Measurements from ENCODE around the gene FGF18.

FGF18 gene

DNA sequence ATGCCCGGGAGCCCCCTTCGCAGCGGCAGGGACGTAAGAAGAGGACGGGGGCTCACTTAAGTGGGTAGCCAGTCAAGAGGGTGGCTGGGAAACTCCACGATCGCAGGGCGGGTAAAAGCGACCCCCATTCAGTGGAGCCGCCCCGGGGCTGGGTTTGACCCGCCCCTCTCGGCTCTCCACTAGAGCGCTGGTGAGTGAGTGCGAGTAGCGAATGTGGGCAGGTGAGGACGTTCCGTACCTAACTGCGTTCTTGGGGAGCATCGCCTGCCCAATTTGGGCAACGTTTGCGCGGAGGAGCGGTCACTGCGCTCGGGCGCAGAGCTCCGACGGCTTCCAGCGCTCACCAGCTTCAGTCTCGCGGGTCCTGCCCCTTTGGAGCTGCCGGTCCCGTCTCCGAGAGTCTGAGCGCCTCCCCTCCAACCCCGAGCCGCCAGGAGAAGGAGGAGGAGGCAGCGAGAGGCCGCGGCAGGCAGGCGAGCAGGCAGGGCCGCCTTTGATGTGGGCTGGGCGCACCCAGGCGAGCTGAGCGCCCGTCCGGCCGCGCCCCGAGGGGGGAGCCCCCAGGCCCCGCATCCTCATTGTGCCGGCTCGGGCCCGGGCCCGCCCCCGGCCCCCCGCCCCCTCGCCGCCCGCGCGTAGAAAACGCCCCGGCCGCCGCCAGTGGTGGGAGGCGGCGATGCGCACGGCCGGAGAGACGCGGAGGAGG, at the start of gene FGF18 (continued):
- TF ChIP-seq ZNF292 (tag by site-specific recombination; IDR thresholded peaks at IDR 0.05; ENCODE audit: borderline replicate concordance, low read depth) (no peak), ZNF558 (tag by site-specific recombination; IDR thresholded peaks at IDR 0.05) (no peak), ZNF785 (tag by site-specific recombination; IDR thresholded peaks at IDR 0.05) (no peak), HOXD13 (CRISPR knock-in tag; IDR thresholded peaks at IDR 0.05; ENCODE audit: borderline replicate concordance) (no peak), ZNF48 (tag by site-specific recombination; IDR thresholded peaks at IDR 0.05) (no peak), TRIM28 (IDR thresholded peaks at IDR 0.05; ENCODE audit: borderline replicate concordance, low read length) (no peak), ZNF747 (tag by site-specific recombination; IDR thresholded peaks at IDR 0.05) (no peak), ZNF350 (tag by site-specific recombination; IDR thresholded peaks at IDR 0.05) (no peak), EGR2 (tag by site-specific recombination; IDR thresholded peaks at IDR 0.05; ENCODE audit: low read depth) (no peak), HOXC10 (CRISPR knock-in tag; IDR thresholded peaks at IDR 0.05) (no peak), ZNF341 (tag by site-specific recombination; IDR thresholded peaks at IDR 0.05; ENCODE audit: low read depth) (peak; percentile 14; the same call in 1 of the 2 replicates), ZNF518A (tag by site-specific recombination; conservative IDR thresholded peaks at IDR 0.05; ENCODE audit: low read depth) (no peak), ZNF366 (tag by site-specific recombination; conservative IDR thresholded peaks at IDR 0.05) (no peak), ZFP41 (tag by site-specific recombination; IDR thresholded peaks at IDR 0.05; ENCODE audit: borderline replicate concordance) (no peak), ZNF488 (tag by site-specific recombination; IDR thresholded peaks at IDR 0.05) (no peak), TCF7L2 (IDR thresholded peaks at IDR 0.05; ENCODE audit: borderline replicate concordance, low read depth, low read length) (peak; percentile 67), ZNF26 (tag by site-specific recombination; IDR thresholded peaks at IDR 0.05) (no peak), ZBTB49 (tag by site-specific recombination; IDR thresholded peaks at IDR 0.05; ENCODE audit: low read depth) (no peak)
- TF ChIP-seq, protein P1, sequence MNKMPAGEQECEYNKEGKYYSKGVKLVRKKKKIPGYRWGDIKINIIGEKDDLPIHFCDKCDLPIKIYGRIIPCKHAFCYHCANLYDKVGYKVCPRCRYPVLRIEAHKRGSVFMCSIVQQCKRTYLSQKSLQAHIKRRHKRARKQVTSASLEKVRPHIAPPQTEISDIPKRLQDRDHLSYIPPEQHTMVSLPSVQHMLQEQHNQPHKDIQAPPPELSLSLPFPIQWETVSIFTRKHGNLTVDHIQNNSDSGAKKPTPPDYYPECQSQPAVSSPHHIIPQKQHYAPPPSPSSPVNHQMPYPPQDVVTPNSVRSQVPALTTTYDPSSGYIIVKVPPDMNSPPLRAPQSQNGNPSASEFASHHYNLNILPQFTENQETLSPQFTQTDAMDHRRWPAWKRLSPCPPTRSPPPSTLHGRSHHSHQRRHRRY (tag by site-specific recombination; IDR thresholded peaks at IDR 0.05) = no peak
- TF ChIP-seq, protein P2, sequence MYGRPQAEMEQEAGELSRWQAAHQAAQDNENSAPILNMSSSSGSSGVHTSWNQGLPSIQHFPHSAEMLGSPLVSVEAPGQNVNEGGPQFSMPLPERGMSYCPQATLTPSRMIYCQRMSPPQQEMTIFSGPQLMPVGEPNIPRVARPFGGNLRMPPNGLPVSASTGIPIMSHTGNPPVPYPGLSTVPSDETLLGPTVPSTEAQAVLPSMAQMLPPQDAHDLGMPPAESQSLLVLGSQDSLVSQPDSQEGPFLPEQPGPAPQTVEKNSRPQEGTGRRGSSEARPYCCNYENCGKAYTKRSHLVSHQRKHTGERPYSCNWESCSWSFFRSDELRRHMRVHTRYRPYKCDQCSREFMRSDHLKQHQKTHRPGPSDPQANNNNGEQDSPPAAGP (tag by site-specific recombination; IDR thresholded peaks at IDR 0.05) = peak; percentile 49
- TF ChIP-seq, protein P3, sequence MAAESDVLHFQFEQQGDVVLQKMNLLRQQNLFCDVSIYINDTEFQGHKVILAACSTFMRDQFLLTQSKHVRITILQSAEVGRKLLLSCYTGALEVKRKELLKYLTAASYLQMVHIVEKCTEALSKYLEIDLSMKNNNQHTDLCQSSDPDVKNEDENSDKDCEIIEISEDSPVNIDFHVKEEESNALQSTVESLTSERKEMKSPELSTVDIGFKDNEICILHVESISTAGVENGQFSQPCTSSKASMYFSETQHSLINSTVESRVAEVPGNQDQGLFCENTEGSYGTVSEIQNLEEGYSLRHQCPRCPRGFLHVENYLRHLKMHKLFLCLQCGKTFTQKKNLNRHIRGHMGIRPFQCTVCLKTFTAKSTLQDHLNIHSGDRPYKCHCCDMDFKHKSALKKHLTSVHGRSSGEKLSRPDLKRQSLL (tag by site-specific recombination; IDR thresholded peaks at IDR 0.05) = no peak
- TF ChIP-seq, protein P4, sequence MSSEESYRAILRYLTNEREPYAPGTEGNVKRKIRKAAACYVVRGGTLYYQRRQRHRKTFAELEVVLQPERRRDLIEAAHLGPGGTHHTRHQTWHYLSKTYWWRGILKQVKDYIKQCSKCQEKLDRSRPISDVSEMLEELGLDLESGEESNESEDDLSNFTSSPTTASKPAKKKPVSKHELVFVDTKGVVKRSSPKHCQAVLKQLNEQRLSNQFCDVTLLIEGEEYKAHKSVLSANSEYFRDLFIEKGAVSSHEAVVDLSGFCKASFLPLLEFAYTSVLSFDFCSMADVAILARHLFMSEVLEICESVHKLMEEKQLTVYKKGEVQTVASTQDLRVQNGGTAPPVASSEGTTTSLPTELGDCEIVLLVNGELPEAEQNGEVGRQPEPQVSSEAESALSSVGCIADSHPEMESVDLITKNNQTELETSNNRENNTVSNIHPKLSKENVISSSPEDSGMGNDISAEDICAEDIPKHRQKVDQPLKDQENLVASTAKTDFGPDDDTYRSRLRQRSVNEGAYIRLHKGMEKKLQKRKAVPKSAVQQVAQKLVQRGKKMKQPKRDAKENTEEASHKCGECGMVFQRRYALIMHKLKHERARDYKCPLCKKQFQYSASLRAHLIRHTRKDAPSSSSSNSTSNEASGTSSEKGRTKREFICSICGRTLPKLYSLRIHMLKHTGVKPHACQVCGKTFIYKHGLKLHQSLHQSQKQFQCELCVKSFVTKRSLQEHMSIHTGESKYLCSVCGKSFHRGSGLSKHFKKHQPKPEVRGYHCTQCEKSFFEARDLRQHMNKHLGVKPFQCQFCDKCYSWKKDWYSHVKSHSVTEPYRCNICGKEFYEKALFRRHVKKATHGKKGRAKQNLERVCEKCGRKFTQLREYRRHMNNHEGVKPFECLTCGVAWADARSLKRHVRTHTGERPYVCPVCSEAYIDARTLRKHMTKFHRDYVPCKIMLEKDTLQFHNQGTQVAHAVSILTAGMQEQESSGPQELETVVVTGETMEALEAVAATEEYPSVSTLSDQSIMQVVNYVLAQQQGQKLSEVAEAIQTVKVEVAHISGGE (tag by site-specific recombination; conservative IDR thresholded peaks at IDR 0.05; ENCODE audit: low read depth) = no peak
